VCaP (cell line): ENCODE measurements around the gene STAT1.

ENCODE experiments used
- H3K27ac ChIP-seq: fragments of 450-650 bp; 2 replicates; pipeline ENCODE4 v1.5.1; 2017
- TF ChIP-seq, protein P1 (sequence below): fragments of 450-650 bp; conservative IDR thresholded peaks from 2 replicates; pipeline ENCODE4 v1.5.1; 2017; ENCODE audit warnings: mild to moderate bottlenecking, moderate library complexity

STAT1 gene

GRCh38 chr2:190922376-190922775 lies 91.6 kb downstream of the STAT1 start:
- no peak overlapping the region for H3K27ac ChIP-seq
- TF ChIP-seq, protein P1, sequence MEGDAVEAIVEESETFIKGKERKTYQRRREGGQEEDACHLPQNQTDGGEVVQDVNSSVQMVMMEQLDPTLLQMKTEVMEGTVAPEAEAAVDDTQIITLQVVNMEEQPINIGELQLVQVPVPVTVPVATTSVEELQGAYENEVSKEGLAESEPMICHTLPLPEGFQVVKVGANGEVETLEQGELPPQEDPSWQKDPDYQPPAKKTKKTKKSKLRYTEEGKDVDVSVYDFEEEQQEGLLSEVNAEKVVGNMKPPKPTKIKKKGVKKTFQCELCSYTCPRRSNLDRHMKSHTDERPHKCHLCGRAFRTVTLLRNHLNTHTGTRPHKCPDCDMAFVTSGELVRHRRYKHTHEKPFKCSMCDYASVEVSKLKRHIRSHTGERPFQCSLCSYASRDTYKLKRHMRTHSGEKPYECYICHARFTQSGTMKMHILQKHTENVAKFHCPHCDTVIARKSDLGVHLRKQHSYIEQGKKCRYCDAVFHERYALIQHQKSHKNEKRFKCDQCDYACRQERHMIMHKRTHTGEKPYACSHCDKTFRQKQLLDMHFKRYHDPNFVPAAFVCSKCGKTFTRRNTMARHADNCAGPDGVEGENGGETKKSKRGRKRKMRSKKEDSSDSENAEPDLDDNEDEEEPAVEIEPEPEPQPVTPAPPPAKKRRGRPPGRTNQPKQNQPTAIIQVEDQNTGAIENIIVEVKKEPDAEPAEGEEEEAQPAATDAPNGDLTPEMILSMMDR: no peak

DNA sequence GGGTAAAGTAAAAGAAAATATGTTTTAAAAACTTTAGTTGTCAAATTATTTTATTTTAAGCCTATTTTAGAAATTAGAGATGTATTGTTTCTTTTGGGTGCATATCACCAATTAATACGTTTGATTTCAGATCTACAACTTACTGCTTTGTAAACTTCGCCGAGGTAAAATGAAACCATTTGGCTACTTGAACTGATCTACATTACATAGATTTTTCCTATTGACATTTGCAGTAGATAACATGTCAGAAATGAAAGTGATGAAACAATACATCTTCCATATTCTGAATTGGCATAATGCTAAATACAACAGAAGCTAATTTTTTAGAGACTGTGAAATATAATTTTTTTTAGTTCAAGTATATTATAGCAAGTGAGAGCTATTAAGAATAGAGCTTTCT lies 93.9 kb downstream of the STAT1 start:
- H3K27ac ChIP-seq: peak overlapping the region; percentile 67
- TF ChIP-seq, protein P1: no peak
